ENCODE results near the gene PRKG1. TPM values are rescaled to one million over a fixed set of nuclear protein-coding genes. Genes with fewer than 3 reads are reported as not detected.

Gene PRKG1
- total RNA-seq, 2 donors from 2014 or later: 1.3 to 2.7 TPM

DNA sequence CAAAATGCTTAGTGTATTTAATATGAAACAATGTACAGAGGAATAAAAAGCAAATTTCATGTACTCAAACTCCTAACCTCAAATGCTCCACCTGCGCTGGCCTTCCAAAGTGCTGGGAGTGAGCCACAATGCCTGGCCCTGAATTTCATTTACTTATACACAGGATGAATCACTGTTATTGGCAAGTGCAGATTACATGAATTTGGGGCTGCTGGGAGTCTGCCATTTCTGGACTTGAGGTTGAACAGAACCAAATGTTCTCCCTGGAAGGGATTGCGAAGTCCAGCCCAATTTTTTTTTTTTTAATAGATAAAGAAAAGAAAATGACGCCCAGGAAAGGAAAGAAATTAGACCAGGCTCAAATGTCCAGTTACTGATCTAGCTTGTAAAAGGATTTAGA lies 631.9 kb downstream of the PRKG1 start:
- TF ChIP-seq, protein P1, sequence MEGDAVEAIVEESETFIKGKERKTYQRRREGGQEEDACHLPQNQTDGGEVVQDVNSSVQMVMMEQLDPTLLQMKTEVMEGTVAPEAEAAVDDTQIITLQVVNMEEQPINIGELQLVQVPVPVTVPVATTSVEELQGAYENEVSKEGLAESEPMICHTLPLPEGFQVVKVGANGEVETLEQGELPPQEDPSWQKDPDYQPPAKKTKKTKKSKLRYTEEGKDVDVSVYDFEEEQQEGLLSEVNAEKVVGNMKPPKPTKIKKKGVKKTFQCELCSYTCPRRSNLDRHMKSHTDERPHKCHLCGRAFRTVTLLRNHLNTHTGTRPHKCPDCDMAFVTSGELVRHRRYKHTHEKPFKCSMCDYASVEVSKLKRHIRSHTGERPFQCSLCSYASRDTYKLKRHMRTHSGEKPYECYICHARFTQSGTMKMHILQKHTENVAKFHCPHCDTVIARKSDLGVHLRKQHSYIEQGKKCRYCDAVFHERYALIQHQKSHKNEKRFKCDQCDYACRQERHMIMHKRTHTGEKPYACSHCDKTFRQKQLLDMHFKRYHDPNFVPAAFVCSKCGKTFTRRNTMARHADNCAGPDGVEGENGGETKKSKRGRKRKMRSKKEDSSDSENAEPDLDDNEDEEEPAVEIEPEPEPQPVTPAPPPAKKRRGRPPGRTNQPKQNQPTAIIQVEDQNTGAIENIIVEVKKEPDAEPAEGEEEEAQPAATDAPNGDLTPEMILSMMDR (conservative IDR thresholded peaks at IDR 0.05): no peak
- peaks cover 6% of the 10 kb centered on the region for H3K4me1 Mint-ChIP-seq

DNA sequence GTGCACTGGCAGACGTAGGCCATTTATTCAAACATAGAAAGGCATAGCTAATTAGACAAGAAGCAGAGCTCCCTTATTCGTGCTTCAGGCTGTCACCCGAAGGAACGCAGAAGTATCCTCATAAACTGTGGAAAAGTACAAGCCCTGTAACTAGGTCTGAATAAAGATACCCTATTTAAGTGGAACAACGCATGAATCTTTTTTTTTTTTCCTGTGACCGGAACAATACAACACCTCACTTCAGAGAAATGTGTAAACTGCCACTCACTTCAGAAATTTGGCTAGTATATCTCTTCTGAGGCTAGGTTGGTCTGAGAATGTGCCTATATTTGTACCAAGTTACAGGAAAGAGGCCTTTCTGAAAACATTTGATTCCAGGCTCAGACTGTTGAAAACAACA lies 633.1 kb downstream of the PRKG1 start:
- no peaks in the 10 kb centered on the region for H3K36me3 Mint-ChIP-seq (ENCODE audit: low read depth)
- H3K9me3 Mint-ChIP-seq: no peaks in the 10 kb centered on the region
- H3K27me3 Mint-ChIP-seq (ENCODE audit: insufficient read depth): no peaks in the 10 kb centered on the region
- Histone ChIP-seq H3K4me3 (ENCODE audit: low read length) (no peak overlapping the region), H3K27ac (ENCODE audit: low read depth, low read length) (no peak overlapping the region), H3K9me3 (ENCODE audit: control insufficient read depth, low read length) (no peaks in the 10 kb centered on the region), H3K9ac (ENCODE audit: extremely low read depth, low read length, poor library complexity, severe bottlenecking) (no peak overlapping the region), H3K27me3 (ENCODE audit: control insufficient read depth, insufficient read depth, low read length, poor library complexity, severe bottlenecking) (no peaks in the 10 kb centered on the region), H3K4me1 (ENCODE audit: control insufficient read depth, insufficient read depth, low read length) (no peaks in the 10 kb centered on the region), H3K36me3 (ENCODE audit: control insufficient read depth, insufficient read depth, low read length) (no peaks in the 10 kb centered on the region)
- no peak overlapping the region for H3K4me3 Mint-ChIP-seq
- H3K4me1 Mint-ChIP-seq: peaks cover 6% of the 10 kb centered on the region
- DNase-seq: no peak
- TF ChIP-seq, protein P1 (conservative IDR thresholded peaks at IDR 0.05): no peak
- no peak overlapping the region for H3K27ac Mint-ChIP-seq
- whole genome bisulfite sequencing, 2 experiments (ENCODE audit: insufficient coverage in 1 of 2, insufficient read length in 1 of 2): 92% methylated on average over 5 to 6 of the region's 6 CpGs

More for the DNA sequence above, 631.9 kb downstream of the PRKG1 start:
- Mint-ChIP-seq H3K4me3 (no peak overlapping the region), H3K9me3 (no peaks in the 10 kb centered on the region), H3K36me3 (ENCODE audit: low read depth) (no peaks in the 10 kb centered on the region), H3K27ac (no peak overlapping the region), H3K27me3 (ENCODE audit: insufficient read depth) (no peaks in the 10 kb centered on the region)
- DNase-seq: no peak
- WGBS, 2 experiments (ENCODE audit: insufficient coverage in 1 of 2, insufficient read length in 1 of 2): 79 to 93% methylated on average over 2 to 3 of the region's 3 CpGs
- Histone ChIP-seq H3K4me1 (ENCODE audit: control insufficient read depth, insufficient read depth, low read length) (no peaks in the 10 kb centered on the region), H3K9me3 (ENCODE audit: control insufficient read depth, low read length) (no peaks in the 10 kb centered on the region), H3K9ac (ENCODE audit: extremely low read depth, low read length, poor library complexity, severe bottlenecking) (no peak overlapping the region), H3K4me3 (ENCODE audit: low read length) (no peak overlapping the region), H3K27me3 (ENCODE audit: control insufficient read depth, insufficient read depth, low read length, poor library complexity, severe bottlenecking) (no peaks in the 10 kb centered on the region), H3K27ac (ENCODE audit: low read depth, low read length) (no peak overlapping the region), H3K36me3 (ENCODE audit: control insufficient read depth, insufficient read depth, low read length) (no peaks in the 10 kb centered on the region)

DNA sequence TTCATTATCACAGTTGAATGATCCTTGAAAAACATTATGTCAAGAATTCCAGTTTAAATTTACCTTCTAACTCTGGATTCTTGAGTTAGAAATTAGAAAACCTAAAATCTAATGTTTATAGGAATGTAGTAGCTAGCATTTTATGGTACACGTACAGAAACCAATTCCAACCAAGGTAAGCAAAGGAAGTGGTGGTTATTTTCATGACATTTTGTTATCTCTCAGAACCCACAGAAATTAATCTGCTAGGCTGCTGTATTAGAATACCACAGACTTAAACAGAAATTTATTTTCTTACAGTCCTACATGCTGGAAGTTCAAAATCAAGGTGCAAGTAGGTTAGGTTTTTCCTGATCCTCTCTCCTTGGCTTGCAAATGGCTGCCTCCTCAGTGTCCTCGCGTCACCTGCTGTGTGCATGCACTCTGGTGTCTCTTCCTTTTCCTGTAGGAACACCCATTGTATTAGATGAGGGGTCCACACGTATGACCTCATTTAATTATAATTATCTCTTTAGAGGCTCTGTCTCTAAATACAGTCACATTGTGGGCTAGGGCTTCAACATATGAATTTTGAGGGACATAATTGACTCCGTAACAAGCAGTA lies 633.6 kb downstream of the PRKG1 start:
- Histone ChIP-seq H3K4me1 (ENCODE audit: control insufficient read depth, insufficient read depth, low read length) (no peaks in the 10 kb centered on the region), H3K36me3 (ENCODE audit: control insufficient read depth, insufficient read depth, low read length) (no peaks in the 10 kb centered on the region), H3K27ac (ENCODE audit: low read depth, low read length) (no peak overlapping the region), H3K27me3 (ENCODE audit: control insufficient read depth, insufficient read depth, low read length, poor library complexity, severe bottlenecking) (no peaks in the 10 kb centered on the region), H3K9ac (ENCODE audit: extremely low read depth, low read length, poor library complexity, severe bottlenecking) (no peak overlapping the region), H3K9me3 (ENCODE audit: control insufficient read depth, low read length) (no peaks in the 10 kb centered on the region), H3K4me3 (ENCODE audit: low read length) (no peak overlapping the region)
- TF ChIP-seq, protein P1 (conservative IDR thresholded peaks at IDR 0.05): no peak
- H3K27ac Mint-ChIP-seq: no peak overlapping the region
- no peak overlapping the region for H3K4me3 Mint-ChIP-seq
- H3K27me3 Mint-ChIP-seq (ENCODE audit: insufficient read depth): no peaks in the 10 kb centered on the region
- no peaks in the 10 kb centered on the region for H3K36me3 Mint-ChIP-seq (ENCODE audit: low read depth)
- DNase-seq: no peak
- 91% methylated on average over 5 of the region's 5 CpGs; no CpG with 5 or more reads in 1 of the 2 experiments for WGBS, 2 experiments (ENCODE audit: insufficient coverage in 1 of 2, insufficient read length in 1 of 2)
- H3K4me1 Mint-ChIP-seq: peaks cover 6% of the 10 kb centered on the region
- no peaks in the 10 kb centered on the region for H3K9me3 Mint-ChIP-seq
